GM20431 (cell line): Measurements from ENCODE around the gene C19orf81.

Source experiments
- in situ Hi-C: fragments of 300-500 bp; cut with MseI, MboI; formaldehyde crosslinking; loops from one replicate; pipeline ENCODE4 v1.15.0; 2020; ENCODE audit warnings: low sequenced_read_pairs; ENCODE audit not compliant: unreplicated experiment

The C19orf81 gene

DNA sequence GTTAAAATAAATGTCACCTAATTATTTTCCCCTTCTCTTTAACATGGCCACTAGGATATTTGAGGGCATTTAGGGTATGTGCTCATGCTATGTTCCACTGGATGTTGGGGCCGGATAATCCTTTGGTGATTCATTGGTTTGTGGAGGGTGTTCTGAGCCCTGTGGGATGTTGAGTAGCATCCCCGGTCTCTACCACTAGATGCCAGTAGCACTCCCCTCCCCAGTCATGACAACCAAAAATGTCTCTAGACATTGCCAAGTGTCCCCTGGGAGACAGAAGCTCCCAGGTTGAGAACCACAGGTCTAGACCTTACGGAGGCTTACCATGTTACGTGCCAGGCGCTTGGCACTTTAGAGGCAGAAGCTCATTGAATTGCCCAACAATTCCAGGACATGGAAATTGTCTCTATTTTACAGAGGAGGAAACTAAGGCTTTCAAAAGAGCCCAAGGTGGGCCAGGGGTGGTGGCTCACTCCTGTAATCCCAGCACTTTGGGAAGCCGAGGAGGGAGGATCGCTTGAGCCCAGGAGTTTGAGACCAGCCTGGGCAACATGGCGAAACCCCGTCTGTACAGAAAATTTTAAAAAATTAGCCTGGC is 56.3 kb downstream of the C19orf81 start:
- in situ Hi-C loops: no loop called here

GRCh38 chr19:50706387-50706786 is 57.1 kb downstream of the C19orf81 start:
- in situ Hi-C loops: no loop called here

DNA sequence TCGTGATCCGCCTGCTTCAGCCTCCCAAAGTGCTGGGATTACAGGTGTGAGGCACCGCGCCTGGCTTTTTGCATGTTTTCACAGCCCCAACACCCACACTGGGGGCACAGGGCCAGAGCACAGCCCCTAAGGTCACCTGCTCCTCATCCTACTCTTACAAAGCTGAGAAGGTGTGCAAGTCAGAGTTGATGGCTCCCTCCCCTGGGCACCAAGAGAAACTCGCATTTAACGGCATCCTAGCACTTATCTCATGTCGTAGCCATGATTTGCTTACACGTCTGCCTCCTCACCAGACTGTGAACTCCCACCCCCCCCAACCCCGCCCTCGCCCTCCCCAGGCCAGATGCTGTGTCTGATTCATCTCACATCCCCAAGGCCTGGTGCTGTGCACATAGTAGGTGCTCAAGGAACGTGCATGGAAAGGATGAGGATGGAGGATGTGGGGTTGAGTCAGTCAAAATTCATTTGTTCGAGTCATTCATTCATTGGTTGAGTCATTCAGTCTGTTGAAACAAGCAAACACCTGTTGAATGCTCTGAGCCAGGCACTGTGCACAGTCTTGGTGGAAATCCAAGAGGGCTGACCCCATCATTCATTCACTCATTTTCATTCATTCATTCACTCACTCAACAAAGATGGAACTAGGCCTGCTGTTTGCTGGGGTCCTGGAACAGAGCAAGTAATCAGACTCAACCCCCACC is 59.1 kb downstream of the C19orf81 start:
- in situ Hi-C loops: no loop called here
